ENCODE results near the gene GPX4. TPM values are rescaled to one million over a fixed set of nuclear protein-coding genes. Genes with fewer than 3 reads are reported as not detected.

GPX4 gene
- total RNA-seq, 1 donor from 2014 or later, result 190 TPM

DNA sequence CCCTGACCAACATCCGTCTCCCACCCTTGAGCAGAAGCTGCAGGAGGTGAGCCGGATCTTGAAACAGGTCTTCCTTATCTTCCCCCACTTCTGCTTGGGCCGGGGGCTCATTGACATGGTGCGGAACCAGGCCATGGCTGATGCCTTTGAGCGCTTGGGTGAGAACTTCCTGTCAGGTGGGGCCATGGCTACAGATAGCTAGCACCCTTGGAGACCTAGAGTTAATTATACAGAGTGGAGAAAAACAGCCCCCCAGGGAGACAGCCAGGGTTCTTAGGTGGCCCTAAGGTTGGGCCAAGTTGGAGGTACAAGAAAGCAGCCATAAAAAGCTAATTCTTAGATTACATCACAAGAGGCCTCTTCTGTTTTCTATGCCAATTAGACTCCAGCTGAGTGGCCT lies 45.7 kb upstream of the GPX4 start:
- DNase-seq (ENCODE audit: low spot score in 2 of 2, unreplicated experiment in 2 of 2), result no peak
- H3K27me3 Mint-ChIP-seq (ENCODE audit: low read depth), result no peaks in the 10 kb centered on the region
- no peaks in the 10 kb centered on the region for H3K9me3 Mint-ChIP-seq
- TF ChIP-seq, protein P1, sequence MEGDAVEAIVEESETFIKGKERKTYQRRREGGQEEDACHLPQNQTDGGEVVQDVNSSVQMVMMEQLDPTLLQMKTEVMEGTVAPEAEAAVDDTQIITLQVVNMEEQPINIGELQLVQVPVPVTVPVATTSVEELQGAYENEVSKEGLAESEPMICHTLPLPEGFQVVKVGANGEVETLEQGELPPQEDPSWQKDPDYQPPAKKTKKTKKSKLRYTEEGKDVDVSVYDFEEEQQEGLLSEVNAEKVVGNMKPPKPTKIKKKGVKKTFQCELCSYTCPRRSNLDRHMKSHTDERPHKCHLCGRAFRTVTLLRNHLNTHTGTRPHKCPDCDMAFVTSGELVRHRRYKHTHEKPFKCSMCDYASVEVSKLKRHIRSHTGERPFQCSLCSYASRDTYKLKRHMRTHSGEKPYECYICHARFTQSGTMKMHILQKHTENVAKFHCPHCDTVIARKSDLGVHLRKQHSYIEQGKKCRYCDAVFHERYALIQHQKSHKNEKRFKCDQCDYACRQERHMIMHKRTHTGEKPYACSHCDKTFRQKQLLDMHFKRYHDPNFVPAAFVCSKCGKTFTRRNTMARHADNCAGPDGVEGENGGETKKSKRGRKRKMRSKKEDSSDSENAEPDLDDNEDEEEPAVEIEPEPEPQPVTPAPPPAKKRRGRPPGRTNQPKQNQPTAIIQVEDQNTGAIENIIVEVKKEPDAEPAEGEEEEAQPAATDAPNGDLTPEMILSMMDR (IDR thresholded peaks at IDR 0.05; ENCODE audit: unreplicated experiment), result no peak
- no peak overlapping the region for H3K27ac Mint-ChIP-seq
- no peak overlapping the region for H3K4me3 Mint-ChIP-seq
- no peaks in the 10 kb centered on the region for H3K4me1 Mint-ChIP-seq
- H3K36me3 Mint-ChIP-seq, result no peaks in the 10 kb centered on the region

DNA sequence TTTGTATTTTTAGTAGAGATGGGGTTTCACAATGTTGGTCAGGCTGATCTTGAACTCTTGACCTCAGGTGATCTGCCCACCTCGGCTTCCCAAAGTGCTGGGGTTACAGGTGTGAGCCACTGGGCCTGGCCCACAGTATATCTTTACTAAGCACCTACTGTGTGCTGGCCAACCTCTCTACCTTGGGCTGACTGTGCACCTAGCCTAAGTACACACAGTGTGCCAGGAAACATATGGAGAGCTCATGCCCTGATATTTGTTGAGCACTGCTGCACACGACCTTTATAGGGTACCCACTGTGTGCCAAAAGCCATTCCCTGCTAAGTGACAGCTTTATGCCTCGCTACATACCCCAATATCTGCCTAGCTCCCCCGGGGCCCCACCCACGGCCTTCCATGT lies 43.1 kb upstream of the GPX4 start:
- TF ChIP-seq, protein P1 (IDR thresholded peaks at IDR 0.05; ENCODE audit: unreplicated experiment), result no peak
- DNase-seq (ENCODE audit: low spot score in 2 of 2, unreplicated experiment in 2 of 2), result no peak
- Mint-ChIP-seq H3K4me3 (no peak overlapping the region), H3K27ac (no peak overlapping the region), H3K4me1 (peaks cover 8% of the 10 kb centered on the region), H3K9me3 (no peaks in the 10 kb centered on the region), H3K27me3 (ENCODE audit: low read depth) (peaks cover 6% of the 10 kb centered on the region), H3K36me3 (no peaks in the 10 kb centered on the region)

DNA sequence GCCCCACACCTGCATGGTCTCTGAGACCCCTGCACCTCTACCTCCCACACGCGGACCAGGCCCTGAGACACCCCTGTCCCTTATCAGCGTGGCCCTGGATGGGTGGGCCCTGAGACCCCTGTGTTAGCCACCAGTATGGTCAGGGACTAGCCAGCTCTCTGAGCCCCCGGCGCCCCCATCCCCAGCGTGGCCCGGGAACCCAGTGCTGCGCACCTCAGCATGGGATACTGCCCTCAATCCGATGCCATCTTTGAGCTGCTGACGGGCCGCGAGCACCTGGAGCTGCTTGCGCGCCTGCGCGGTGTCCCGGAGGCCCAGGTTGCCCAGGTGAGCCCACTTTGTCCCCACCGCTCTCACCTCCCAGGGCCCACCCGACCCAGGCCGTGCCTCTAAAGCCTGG lies 41.8 kb upstream of the GPX4 start:
- DNase-seq (ENCODE audit: low spot score in 2 of 2, unreplicated experiment in 2 of 2), result no peak
- H3K9me3 Mint-ChIP-seq, result no peaks in the 10 kb centered on the region
- no peak overlapping the region for H3K4me3 Mint-ChIP-seq
- peaks cover 13% of the 10 kb centered on the region for H3K4me1 Mint-ChIP-seq
- no peak overlapping the region for H3K27ac Mint-ChIP-seq
- TF ChIP-seq, protein P1 (IDR thresholded peaks at IDR 0.05; ENCODE audit: unreplicated experiment), result no peak
- peaks cover 11% of the 10 kb centered on the region for H3K27me3 Mint-ChIP-seq (ENCODE audit: low read depth)
- no peaks in the 10 kb centered on the region for H3K36me3 Mint-ChIP-seq

DNA sequence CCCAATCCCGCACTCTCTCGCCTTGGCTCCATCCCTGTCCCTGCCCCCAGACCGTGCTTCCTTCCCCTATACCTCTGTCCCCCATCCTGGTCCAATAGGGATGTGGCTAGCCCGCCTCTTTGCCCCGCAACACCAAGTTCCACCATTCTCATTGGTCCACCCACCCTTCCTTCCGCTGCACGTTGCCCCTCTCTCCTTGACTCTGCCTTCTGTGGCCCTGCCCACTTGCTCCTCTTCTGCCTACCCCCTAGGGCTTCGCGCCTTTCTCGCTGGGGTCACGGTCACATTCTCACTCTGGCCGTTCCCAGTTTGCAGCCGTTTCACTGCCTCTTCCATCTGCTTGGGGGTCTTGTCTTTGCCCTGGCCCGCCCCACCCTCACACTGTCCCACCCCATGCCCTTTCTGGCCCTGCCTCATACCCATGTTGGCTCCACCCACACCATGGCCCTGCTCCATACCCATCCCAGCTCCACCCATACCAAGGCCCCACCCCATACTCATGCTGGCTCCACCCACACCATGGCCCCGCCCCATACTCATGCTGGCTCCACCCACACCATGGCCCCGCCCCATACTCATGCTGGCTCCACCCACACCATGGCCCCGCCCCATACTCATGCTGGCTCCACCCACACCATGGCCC lies 41.3 kb upstream of the GPX4 start:
- H3K4me3 Mint-ChIP-seq, result no peak overlapping the region
- TF ChIP-seq, protein P1 (IDR thresholded peaks at IDR 0.05; ENCODE audit: unreplicated experiment), result no peak
- H3K27me3 Mint-ChIP-seq (ENCODE audit: low read depth), result peaks cover 11% of the 10 kb centered on the region

DNA sequence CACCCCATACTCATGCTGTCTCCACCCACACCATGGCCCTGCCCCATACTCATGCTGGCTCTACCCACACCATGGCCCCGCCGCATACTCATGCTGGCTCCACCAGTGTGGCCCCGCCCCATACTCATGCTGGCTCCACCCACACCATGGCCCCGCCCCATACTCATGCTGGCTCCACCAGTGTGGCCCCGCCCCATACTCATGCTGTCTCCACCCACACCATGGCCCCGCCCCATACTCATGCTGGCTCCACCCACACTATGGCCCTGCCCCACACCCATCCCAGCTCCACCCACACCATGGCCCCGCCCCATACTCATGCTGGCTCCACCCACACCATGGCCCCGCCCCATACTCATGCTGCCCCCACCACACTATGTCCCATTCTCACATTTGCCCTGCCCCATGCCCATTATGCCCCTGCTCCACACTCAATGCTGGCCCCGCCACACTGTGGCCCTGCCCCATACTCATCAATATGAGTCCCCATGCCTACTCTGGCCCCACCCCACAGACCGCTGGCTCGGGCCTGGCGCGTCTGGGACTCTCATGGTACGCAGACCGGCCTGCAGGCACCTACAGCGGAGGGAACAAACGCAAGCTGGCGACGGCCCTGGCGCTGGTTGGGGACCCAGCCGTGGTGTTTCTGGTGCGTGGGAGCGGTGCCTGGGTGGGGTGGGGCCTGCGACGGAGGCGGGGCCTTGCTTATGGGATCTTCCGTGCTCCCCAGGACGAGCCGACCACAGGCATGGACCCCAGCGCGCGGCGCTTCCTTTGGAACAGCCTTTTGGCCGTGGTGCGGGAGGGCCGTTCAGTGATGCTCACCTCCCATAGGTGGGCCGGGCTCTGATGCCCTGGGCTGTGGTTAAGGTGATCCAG lies 40.5 kb upstream of the GPX4 start:
- no peak overlapping the region for H3K27ac Mint-ChIP-seq
- H3K4me1 Mint-ChIP-seq, result peaks cover 13% of the 10 kb centered on the region
- no peaks in the 10 kb centered on the region for H3K9me3 Mint-ChIP-seq
- peaks cover 14% of the 10 kb centered on the region for H3K27me3 Mint-ChIP-seq (ENCODE audit: low read depth)
- H3K36me3 Mint-ChIP-seq, result no peaks in the 10 kb centered on the region
- TF ChIP-seq, protein P1 (IDR thresholded peaks at IDR 0.05; ENCODE audit: unreplicated experiment), result no peak
- H3K4me3 Mint-ChIP-seq, result no peak overlapping the region
- DNase-seq (ENCODE audit: low spot score in 2 of 2, unreplicated experiment in 2 of 2), result no peak

More for the DNA sequence above, 41.3 kb upstream of the GPX4 start:
- H3K9me3 Mint-ChIP-seq, result no peaks in the 10 kb centered on the region
- peaks cover 13% of the 10 kb centered on the region for H3K4me1 Mint-ChIP-seq
- DNase-seq (ENCODE audit: low spot score in 2 of 2, unreplicated experiment in 2 of 2), result no peak
- H3K27ac Mint-ChIP-seq, result no peak overlapping the region
- no peaks in the 10 kb centered on the region for H3K36me3 Mint-ChIP-seq
